ENCODE results near the gene VGF.

The VGF gene

GRCh38 chr7:101140746-101141382, 24.5 kb downstream of the VGF start:
- no peak overlapping the region for H3K9ac ChIP-seq (ENCODE audit: low read depth, low read length)
- peak; percentile 42 for DNase-seq
- H3K27me3 ChIP-seq (ENCODE audit: insufficient read depth, low read length, poor library complexity): peaks cover 1% of the 10 kb centered on the region
- H4K20me1 ChIP-seq (ENCODE audit: insufficient read depth, low read length): no peaks in the 10 kb centered on the region
- no peak overlapping the region for H3K4me2 ChIP-seq (ENCODE audit: insufficient read depth, low read length)
- no peaks in the 10 kb centered on the region for H3K36me3 ChIP-seq (ENCODE audit: insufficient read depth, low read length)
- H3K9me3 ChIP-seq (ENCODE audit: insufficient read depth, low read length, severe bottlenecking): no peaks in the 10 kb centered on the region
- peak; percentile 63 for ATAC-seq (ENCODE audit: insufficient read depth, low read depth)
- peaks cover 14% of the 10 kb centered on the region for H3K4me1 ChIP-seq (ENCODE audit: insufficient read depth, low read length)
- no peak overlapping the region for H3K27ac ChIP-seq (ENCODE audit: low read length)
- H3K79me2 ChIP-seq (ENCODE audit: insufficient read depth, low read length): no peaks in the 10 kb centered on the region
- no peak for TF ChIP-seq EZH2 (IDR thresholded peaks at IDR 0.05; ENCODE audit: borderline replicate concordance, low read depth, low read length, severe bottlenecking)
- TF ChIP-seq CTCF (IDR thresholded peaks at IDR 0.05; ENCODE audit: borderline replicate concordance, extremely low read depth, low read length, poor library complexity, severe bottlenecking): no peak
- H2AFZ ChIP-seq (ENCODE audit: low read depth, low read length): no peak overlapping the region
- no peak overlapping the region for H3K4me3 ChIP-seq (ENCODE audit: low read depth in 1 of 2, low read length in 2 of 2)

- H3K27ac ChIP-seq (ENCODE audit: low read length): no peak overlapping the region
- H3K36me3 ChIP-seq (ENCODE audit: insufficient read depth, low read length): no peaks in the 10 kb centered on the region
- H3K4me1 ChIP-seq (ENCODE audit: insufficient read depth, low read length): peaks cover 14% of the 10 kb centered on the region
- no peak overlapping the region for H2AFZ ChIP-seq (ENCODE audit: low read depth, low read length)
- H3K79me2 ChIP-seq (ENCODE audit: insufficient read depth, low read length): no peaks in the 10 kb centered on the region
- no peaks in the 10 kb centered on the region for H3K27me3 ChIP-seq (ENCODE audit: insufficient read depth, low read length, poor library complexity)
- ATAC-seq (ENCODE audit: insufficient read depth, low read depth) (no peak), DNase-seq (no peak)
- H4K20me1 ChIP-seq (ENCODE audit: insufficient read depth, low read length): no peaks in the 10 kb centered on the region
- no peak overlapping the region for H3K9ac ChIP-seq (ENCODE audit: low read depth, low read length)
- H3K4me3 ChIP-seq (ENCODE audit: low read depth in 1 of 2, low read length in 2 of 2): no peak overlapping the region
- no peaks in the 10 kb centered on the region for H3K9me3 ChIP-seq (ENCODE audit: insufficient read depth, low read length, severe bottlenecking)
- H3K4me2 ChIP-seq (ENCODE audit: insufficient read depth, low read length): no peak overlapping the region
- TF ChIP-seq EZH2 (IDR thresholded peaks at IDR 0.05; ENCODE audit: borderline replicate concordance, low read depth, low read length, severe bottlenecking) (no peak), CTCF (IDR thresholded peaks at IDR 0.05; ENCODE audit: borderline replicate concordance, extremely low read depth, low read length, poor library complexity, severe bottlenecking) (no peak)
Observed at GRCh38 chr7:101140339-101140699, 25.1 kb downstream of the VGF start.

GRCh38 chr7:101138213-101138870, 27.0 kb downstream of the VGF start:
- peak; percentile 82 for ATAC-seq (ENCODE audit: insufficient read depth, low read depth)
- H3K9ac ChIP-seq (ENCODE audit: low read depth, low read length): no peak overlapping the region
- peak; percentile 67 for DNase-seq

More at GRCh38 chr7:101138213-101138870, 27.0 kb downstream of the VGF start:
- Histone ChIP-seq H3K4me3 (ENCODE audit: low read depth in 1 of 2, low read length in 2 of 2) (no peak overlapping the region), H2AFZ (ENCODE audit: low read depth, low read length) (no peak overlapping the region), H3K9me3 (ENCODE audit: insufficient read depth, low read length, severe bottlenecking) (no peaks in the 10 kb centered on the region), H4K20me1 (ENCODE audit: insufficient read depth, low read length) (no peaks in the 10 kb centered on the region), H3K27ac (ENCODE audit: low read length) (no peak overlapping the region), H3K4me2 (ENCODE audit: insufficient read depth, low read length) (no peak overlapping the region), H3K36me3 (ENCODE audit: insufficient read depth, low read length) (no peaks in the 10 kb centered on the region), H3K79me2 (ENCODE audit: insufficient read depth, low read length) (no peaks in the 10 kb centered on the region), H3K4me1 (ENCODE audit: insufficient read depth, low read length) (peaks cover 8% of the 10 kb centered on the region), H3K27me3 (ENCODE audit: insufficient read depth, low read length, poor library complexity) (no peaks in the 10 kb centered on the region)
- TF ChIP-seq CTCF (IDR thresholded peaks at IDR 0.05; ENCODE audit: borderline replicate concordance, extremely low read depth, low read length, poor library complexity, severe bottlenecking) (peak; percentile 50), EZH2 (IDR thresholded peaks at IDR 0.05; ENCODE audit: borderline replicate concordance, low read depth, low read length, severe bottlenecking) (no peak)

Data from DND-41 (cell line).